Tibial artery (tissue), 4 donors: ENCODE measurements around the gene FAM200C.

Experiments
- DNase-seq, 2 donors: peaks; one replicate each; pipeline ENCODE4 v3.0.0-alpha.2; 2019
- H3K27ac ChIP-seq, 2 donors: fragments of 200-600 bp; sonication (generic) in 1 of 2; 1 replicate in 1 of 2; 2 replicates in 1 of 2; pipeline ENCODE4 v1.5.1; 2018 to 2019; ENCODE audit warnings: mild to moderate bottlenecking in 1 of 2
- H3K27me3 ChIP-seq, 2 donors: fragments of 200-600 bp; sonication (generic) in 1 of 2; one replicate each; pipeline versions ENCODE4 v1.5.1 to v1.6.0; 2016 to 2019
- H3K36me3 ChIP-seq, 3 donors: fragments of 200-600 bp; sonication (generic) in 2 of 3; one replicate each; pipeline ENCODE4 v1.5.1; 2016 to 2019; ENCODE audit warnings: mild to moderate bottlenecking in 2 of 3
- H3K4me1 ChIP-seq, 4 donors: fragments of 200-600 bp; sonication (generic) in 2 of 4; 1 replicate in 3 of 4; 2 replicates in 1 of 4; pipeline ENCODE4 v1.5.1; 2016 to 2019
- H3K4me3 ChIP-seq, 2 donors: fragments of 200-600 bp; sonication (generic) in 1 of 2; 1 replicate in 1 of 2; 2 replicates in 1 of 2; pipeline ENCODE4 v1.5.1; 2018 to 2019; ENCODE audit warnings: mild to moderate bottlenecking in 2 of 2
- H3K9me3 ChIP-seq, 3 donors: fragments of 200-600 bp; sonication (generic) in 1 of 3; one replicate each; pipeline ENCODE4 v1.5.1; 2016 to 2019
- CTCF ChIP-seq, 2 experiments: fragments of 200-600 bp in 1 of 2; fragments of 450-650 bp in 1 of 2; IDR thresholded peaks; one replicate each; pipeline ENCODE4 v1.5.1; 2017 to 2019; ENCODE audit warnings: antibody characterized with exemption in 2 of 2, mild to moderate bottlenecking in 1 of 2, moderate library complexity in 1 of 2
- intact Hi-C: fragments of 100-400 bp; cut with DNase I; formaldehyde crosslinking; loops from one replicate; pipeline ENCODE4 v1.15.0; 2023; ENCODE audit warnings: low total_unique reads

FAM200C gene

GRCh38 chr5:160399402-160400353 is at the start of gene FAM200C:
FAM200C (minus strand) TSS chr5:160400054; CDS start chr5:160395490, 4,564 bp downstream.
- H3K4me3 ChIP-seq: peak within 1 kb of the TSS; percentile 62 to 70
- DNase-seq: peak; percentile 91 to 95
- TF ChIP-seq CTCF (IDR thresholded peaks at IDR 0.05): no peak
- H3K9me3 ChIP-seq: no peaks in the 10 kb centered on the region
- H3K27me3 ChIP-seq: no peaks in the 10 kb centered on the region
- H3K27ac ChIP-seq: peak within 1 kb of the TSS; percentile 87 to 91
- H3K36me3 ChIP-seq: peaks cover 23 to 33% (median 32%) of the 10 kb centered on the region in 3 donors
- peaks cover 0 to 38% (median 27%) of the 10 kb centered on the region in 4 donors for H3K4me1 ChIP-seq
- intact Hi-C loops: no loop called here

- no peak for TF ChIP-seq CTCF (IDR thresholded peaks at IDR 0.05)
- no peaks in the 10 kb centered on the region for H3K36me3 ChIP-seq
- no peak for DNase-seq
- intact Hi-C loops: no loop called here
- H3K9me3 ChIP-seq: no peaks in the 10 kb centered on the region
- no peak overlapping the region for H3K4me3 ChIP-seq
- H3K27me3 ChIP-seq: no peaks in the 10 kb centered on the region
- no peak overlapping the region for H3K27ac ChIP-seq
- H3K4me1 ChIP-seq: no peaks in the 10 kb centered on the region
Observed at GRCh38 chr5:160449458-160449857, 49.6 kb upstream of the FAM200C start.

GRCh38 chr5:160448886-160449285 is 49.0 kb upstream of the FAM200C start:
- DNase-seq: no peak
- no peak for TF ChIP-seq CTCF (IDR thresholded peaks at IDR 0.05)
- Histone ChIP-seq H3K4me3 (no peak overlapping the region), H3K4me1 (no peaks in the 10 kb centered on the region), H3K27me3 (no peaks in the 10 kb centered on the region), H3K9me3 (no peaks in the 10 kb centered on the region), H3K27ac (no peak overlapping the region), H3K36me3 (no peaks in the 10 kb centered on the region)
- intact Hi-C loops: no loop called here

DNA sequence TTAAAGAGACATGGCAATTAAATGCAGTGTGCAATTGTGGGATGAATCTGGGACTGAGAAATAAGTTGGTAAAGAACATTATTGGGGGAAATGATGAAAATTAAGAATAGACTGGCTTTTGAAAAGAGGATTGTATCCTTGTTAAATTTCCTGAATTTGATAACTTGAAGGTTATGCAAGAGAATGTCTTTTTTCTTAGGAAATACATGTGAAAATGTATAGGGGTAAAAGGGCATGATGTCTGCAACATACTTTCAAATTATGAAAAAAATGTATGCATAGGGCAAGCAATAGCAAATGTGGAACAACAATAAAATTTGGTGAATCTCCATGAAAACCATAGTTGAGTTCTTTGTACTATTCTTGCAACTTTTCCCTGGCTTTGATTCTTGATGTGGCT is 45.9 kb upstream of the FAM200C start:
- no peaks in the 10 kb centered on the region for H3K36me3 ChIP-seq
- H3K4me3 ChIP-seq: no peak overlapping the region
- TF ChIP-seq CTCF (IDR thresholded peaks at IDR 0.05): no peak
- no peaks in the 10 kb centered on the region for H3K4me1 ChIP-seq
- no peak for DNase-seq
- intact Hi-C loops: no loop called here
- no peaks in the 10 kb centered on the region for H3K9me3 ChIP-seq
- no peaks in the 10 kb centered on the region for H3K27me3 ChIP-seq
- H3K27ac ChIP-seq: no peak overlapping the region

- H3K27ac ChIP-seq: no peak overlapping the region
- no peaks in the 10 kb centered on the region for H3K9me3 ChIP-seq
- DNase-seq: no peak
- no peaks in the 10 kb centered on the region for H3K27me3 ChIP-seq
- TF ChIP-seq CTCF (IDR thresholded peaks at IDR 0.05): no peak
- no peaks in the 10 kb centered on the region for H3K4me1 ChIP-seq
- intact Hi-C loops: no loop called here
- H3K36me3 ChIP-seq: no peaks in the 10 kb centered on the region
- no peak overlapping the region for H3K4me3 ChIP-seq
Observed at GRCh38 chr5:160445132-160445531, 45.3 kb upstream of the FAM200C start.
